ENCODE data around the gene JPT1. TPM values are rescaled to one million over a fixed set of nuclear protein-coding genes. Genes with fewer than 3 reads are reported as not detected.

Gene JPT1
- polyA plus RNA-seq, 1 of the 3 experiments (the other 2 are of a cell fraction), result 490 TPM

GRCh38 chr17:75093548-75094158 is 60.7 kb downstream of the JPT1 start:
- no peak overlapping the region for H3K4me2 ChIP-seq

More at GRCh38 chr17:75093548-75094158, 60.7 kb downstream of the JPT1 start:
- H3F3A ChIP-seq (replicated peaks; ENCODE audit: insufficient read depth), result peaks cover 2% of the 10 kb centered on the region
- TF ChIP-seq TCF12 (IDR thresholded peaks at IDR 0.05), result no peak
- no peak for TF ChIP-seq JUND (IDR thresholded peaks at IDR 0.05)
- TF ChIP-seq FOXJ3 (CRISPR knock-in tag; IDR thresholded peaks at IDR 0.05), result no peak
- no peak for TF ChIP-seq GATA2 (CRISPR knock-in tag; IDR thresholded peaks at IDR 0.05)
- no peak for TF ChIP-seq PBX3 (IDR thresholded peaks at IDR 0.05)
- TF ChIP-seq MAX (IDR thresholded peaks at IDR 0.05; ENCODE audit: low read depth), result no peak
- TF ChIP-seq ZBTB33 (IDR thresholded peaks at IDR 0.05; ENCODE audit: borderline replicate concordance, low read depth), result no peak
- no peak for TF ChIP-seq RCOR1 (IDR thresholded peaks at IDR 0.05; ENCODE audit: low read length)
- no peak for TF ChIP-seq CTCF (IDR thresholded peaks at IDR 0.05)
- no peak for TF ChIP-seq EP300 (IDR thresholded peaks at IDR 0.05; ENCODE audit: borderline replicate concordance in 1 of 2, low read depth in 1 of 2, low read length in 1 of 2)
- no peak for TF ChIP-seq RAD21 (IDR thresholded peaks at IDR 0.05; ENCODE audit: low read length)
- TF ChIP-seq SIN3A (IDR thresholded peaks at IDR 0.05; ENCODE audit: borderline replicate concordance, low read depth, low read length), result no peak
- no peak for TF ChIP-seq USF2 (IDR thresholded peaks at IDR 0.05; ENCODE audit: borderline replicate concordance, low read depth, low read length)
- TF ChIP-seq RFX5 (IDR thresholded peaks at IDR 0.05; ENCODE audit: low read length), result no peak
- TF ChIP-seq FOSL2 (IDR thresholded peaks at IDR 0.05; ENCODE audit: borderline replicate concordance, low read depth), result no peak
- TF ChIP-seq RXRA (IDR thresholded peaks at IDR 0.05; ENCODE audit: borderline replicate concordance, low read depth), result no peak
- no peak for TF ChIP-seq NFIC (IDR thresholded peaks at IDR 0.05; ENCODE audit: borderline replicate concordance)
- TF ChIP-seq POLR2AphosphoS5 (IDR thresholded peaks at IDR 0.05; ENCODE audit: low read depth, low read length), result no peak
- H3K79me2 ChIP-seq (ENCODE audit: insufficient read depth), result no peaks in the 10 kb centered on the region
- ChIA-PET CTCF (interaction anchor here (0.7 to 3.0 kb wide), 4 partner anchors 10 to 21 kb away, joined by 3 to 43 read pairs (median 6); no protein-coding TSS in a partner anchor), POLR2A (no interaction called here)
- no peak overlapping the region for H3K4me3 ChIP-seq (ENCODE audit: low read depth in 2 of 2, low read length in 1 of 2)
- no peaks in the 10 kb centered on the region for H3K27me3 ChIP-seq (ENCODE audit: insufficient read depth)
- no peak overlapping the region for H3K9ac ChIP-seq
- H2AFZ ChIP-seq (ENCODE audit: low read depth), result no peak overlapping the region
- H3K36me3 ChIP-seq (replicated peaks in 1 of 2; ENCODE audit: control insufficient read depth in 1 of 2, insufficient read depth in 2 of 2, low read length in 1 of 2), result no peaks in the 10 kb centered on the region
- whole genome bisulfite sequencing (ENCODE audit: low lambda C conversion rate), result 90% methylated on average over 17 of the region's 18 CpGs
- H3K9me2 ChIP-seq, result no peaks in the 10 kb centered on the region
- peaks cover 0 to 5% of the 10 kb centered on the region in 2 experiments; a peak in 1 of 4 replicates for H3K4me1 ChIP-seq (ENCODE audit: control insufficient read depth in 1 of 2, insufficient read depth in 2 of 2, low read depth in 1 of 2, low read length in 1 of 2)
- no peak for DNase-seq
- no peaks in the 10 kb centered on the region for H4K20me1 ChIP-seq (ENCODE audit: insufficient read depth)
- H3K27ac ChIP-seq (ENCODE audit: low read depth in 2 of 2, low read length in 1 of 2), result no peak overlapping the region
- no peaks in the 10 kb centered on the region for H3K9me3 ChIP-seq
